ENCODE measurements around the gene FARP2.

DNA sequence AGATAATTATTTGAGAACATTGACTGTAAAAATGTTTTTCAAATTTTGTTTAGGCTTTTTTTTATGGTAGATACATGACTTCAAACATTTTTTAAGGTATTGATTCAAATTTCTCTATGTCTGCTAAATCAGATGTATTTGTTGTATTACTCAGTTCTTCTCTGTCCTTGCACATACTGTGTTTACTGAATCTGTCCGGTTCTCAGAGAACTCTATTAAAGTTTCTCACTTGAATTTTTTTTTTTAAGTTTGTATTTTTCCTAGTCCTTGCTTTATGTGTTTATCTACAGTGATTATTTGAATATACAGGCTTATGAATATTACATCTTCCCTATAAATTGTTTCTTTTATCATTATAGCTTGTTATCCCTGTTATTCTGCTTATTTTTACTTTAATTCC, 35.1 kb upstream of the FARP2 start:
- TF ChIP-seq, protein P1, sequence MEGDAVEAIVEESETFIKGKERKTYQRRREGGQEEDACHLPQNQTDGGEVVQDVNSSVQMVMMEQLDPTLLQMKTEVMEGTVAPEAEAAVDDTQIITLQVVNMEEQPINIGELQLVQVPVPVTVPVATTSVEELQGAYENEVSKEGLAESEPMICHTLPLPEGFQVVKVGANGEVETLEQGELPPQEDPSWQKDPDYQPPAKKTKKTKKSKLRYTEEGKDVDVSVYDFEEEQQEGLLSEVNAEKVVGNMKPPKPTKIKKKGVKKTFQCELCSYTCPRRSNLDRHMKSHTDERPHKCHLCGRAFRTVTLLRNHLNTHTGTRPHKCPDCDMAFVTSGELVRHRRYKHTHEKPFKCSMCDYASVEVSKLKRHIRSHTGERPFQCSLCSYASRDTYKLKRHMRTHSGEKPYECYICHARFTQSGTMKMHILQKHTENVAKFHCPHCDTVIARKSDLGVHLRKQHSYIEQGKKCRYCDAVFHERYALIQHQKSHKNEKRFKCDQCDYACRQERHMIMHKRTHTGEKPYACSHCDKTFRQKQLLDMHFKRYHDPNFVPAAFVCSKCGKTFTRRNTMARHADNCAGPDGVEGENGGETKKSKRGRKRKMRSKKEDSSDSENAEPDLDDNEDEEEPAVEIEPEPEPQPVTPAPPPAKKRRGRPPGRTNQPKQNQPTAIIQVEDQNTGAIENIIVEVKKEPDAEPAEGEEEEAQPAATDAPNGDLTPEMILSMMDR (IDR thresholded peaks at IDR 0.05) = no peak
- no peak for TF ChIP-seq POLR2A (IDR thresholded peaks at IDR 0.05)

All from body of pancreas (tissue), 4 donors.